ENCODE results near the gene S100A14. TPM values are rescaled to one million over a fixed set of nuclear protein-coding genes. Genes with fewer than 3 reads are reported as not detected.
A peak's percentile ranks its signal among the peaks of the same experiment; 100 is the strongest.

Gene S100A14
- total RNA-seq, 1 donor from 2014 or later, result 0.20 TPM

DNA sequence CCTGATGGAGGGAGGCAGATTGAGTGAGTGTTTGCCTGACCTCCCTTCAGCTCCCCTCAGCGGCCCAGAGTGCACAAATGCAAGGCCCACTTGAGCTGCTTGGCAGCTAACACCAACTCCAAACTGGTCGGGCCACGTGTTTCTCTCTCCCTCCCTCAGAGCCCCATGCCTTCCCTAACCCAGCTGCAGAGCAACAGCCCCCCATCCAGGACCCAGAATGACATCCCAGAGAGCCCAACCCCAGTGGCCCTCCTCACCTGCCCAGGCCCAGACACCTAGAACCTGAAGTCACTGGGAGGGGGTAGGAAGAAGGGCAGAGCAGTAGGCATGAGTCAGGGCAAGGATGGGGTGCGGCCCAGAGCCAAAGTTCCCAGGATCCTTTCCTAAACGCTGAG, 789 bp upstream of the S100A14 start:
- no peak for DNase-seq (ENCODE audit: low read depth, low spot score)

DNA sequence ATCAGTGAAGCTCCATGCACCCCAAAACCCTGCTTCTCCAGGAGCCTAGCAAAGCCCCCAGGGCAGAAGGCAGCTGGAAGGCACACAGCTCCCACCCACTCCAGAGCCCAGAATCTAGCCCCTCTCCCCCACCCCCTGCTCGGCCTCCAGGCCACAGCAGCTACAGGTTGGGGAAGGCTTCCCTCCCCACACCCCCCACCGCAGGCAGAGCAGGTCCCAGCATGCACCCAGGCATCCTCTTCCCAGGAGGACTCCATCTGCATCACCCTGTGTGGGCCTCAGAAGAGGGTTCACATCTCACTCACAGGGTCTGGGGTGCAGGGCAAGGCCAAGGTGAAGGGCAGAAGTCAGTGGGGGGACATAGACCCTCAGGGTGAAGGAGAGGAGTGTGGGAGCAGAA, 719 bp downstream of the S100A14 start:
- no peak for DNase-seq (ENCODE audit: low read depth, low spot score)

DNA sequence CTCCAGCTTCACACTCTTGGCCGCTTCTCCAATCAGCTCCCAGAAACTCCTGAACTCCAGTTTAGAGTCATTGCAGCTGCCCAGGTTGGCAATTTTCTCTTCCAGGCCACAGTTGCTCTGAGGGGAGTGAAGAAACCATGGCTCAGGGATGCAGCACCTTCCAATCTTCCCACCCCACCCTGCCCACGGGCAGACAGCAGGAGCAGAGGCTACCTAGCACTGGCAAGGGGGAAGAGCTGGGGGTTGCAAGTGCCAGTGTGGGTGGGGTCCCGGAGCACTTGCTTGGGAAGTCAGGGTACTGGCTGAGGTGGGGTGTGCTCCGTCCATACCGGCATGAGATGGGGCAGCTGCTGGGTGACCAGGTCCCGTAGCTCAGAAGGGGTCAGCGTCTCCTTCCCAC, 1.2 kb downstream of the S100A14 start:
- DNase-seq (ENCODE audit: low read depth, low spot score), result no peak

DNA sequence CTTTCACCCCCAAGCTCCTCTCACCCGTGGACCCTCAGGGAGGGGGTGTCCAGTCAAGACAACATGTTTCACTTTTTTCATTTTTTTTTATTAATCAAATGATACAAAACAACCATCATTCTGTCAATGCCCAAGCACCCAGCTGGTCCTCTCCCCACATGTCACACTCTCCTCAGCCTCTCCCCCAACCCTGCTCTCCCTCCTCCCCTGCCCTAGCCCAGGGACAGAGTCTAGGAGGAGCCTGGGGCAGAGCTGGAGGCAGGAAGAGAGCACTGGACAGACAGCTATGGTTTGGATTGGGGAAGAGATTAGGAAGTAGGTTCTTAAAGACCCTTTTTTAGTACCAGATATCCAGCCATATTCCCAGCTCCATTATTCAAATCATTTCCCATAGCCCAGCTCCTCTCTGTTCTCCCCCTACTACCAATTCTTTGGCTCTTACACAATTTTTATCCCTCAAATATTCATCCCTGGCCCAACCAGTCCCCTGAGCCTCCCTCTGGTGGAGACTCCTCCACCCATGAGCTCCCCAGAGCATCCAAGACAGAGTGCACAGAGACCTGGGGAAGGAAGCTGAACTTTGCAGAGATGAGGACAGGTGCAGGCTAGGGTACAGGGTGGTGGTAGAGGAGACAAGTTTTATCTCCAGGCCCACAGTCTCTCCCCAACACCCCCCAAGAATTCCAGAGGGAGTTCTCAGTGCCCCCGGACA, 1.8 kb downstream of the S100A14 start:
- DNase-seq (ENCODE audit: low read depth, low spot score), result no peak

DNA sequence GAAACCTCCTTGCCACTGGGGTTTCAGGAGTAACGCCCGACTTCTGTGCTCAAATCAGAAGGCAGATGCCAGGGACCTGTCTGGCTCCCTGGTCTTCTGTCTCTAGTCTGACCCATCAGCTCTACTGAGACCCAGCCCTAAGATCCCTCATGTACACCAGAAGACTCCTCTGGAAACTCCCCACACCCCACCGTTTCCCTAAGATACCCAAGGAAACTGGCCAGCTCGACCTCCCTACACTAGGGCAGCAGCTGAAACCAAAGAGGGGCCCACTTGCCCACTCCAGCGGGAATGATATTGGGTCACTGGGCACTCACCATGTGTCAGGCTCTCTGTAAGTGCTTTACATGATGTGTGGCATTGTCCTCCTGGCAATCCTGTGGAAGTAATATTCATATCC, 2.7 kb downstream of the S100A14 start:
- DNase-seq (ENCODE audit: low read depth, low spot score), result no peak

GRCh38 chr1:153612755-153613331, 3.3 kb downstream of the S100A14 start, which contains the start of gene S100A16:
S100A16 (minus strand) TSS chr1:153613137; CDS start chr1:153608151, 4,986 bp downstream.
- DNase-seq (ENCODE audit: low read depth, low spot score), result no peak

DNA sequence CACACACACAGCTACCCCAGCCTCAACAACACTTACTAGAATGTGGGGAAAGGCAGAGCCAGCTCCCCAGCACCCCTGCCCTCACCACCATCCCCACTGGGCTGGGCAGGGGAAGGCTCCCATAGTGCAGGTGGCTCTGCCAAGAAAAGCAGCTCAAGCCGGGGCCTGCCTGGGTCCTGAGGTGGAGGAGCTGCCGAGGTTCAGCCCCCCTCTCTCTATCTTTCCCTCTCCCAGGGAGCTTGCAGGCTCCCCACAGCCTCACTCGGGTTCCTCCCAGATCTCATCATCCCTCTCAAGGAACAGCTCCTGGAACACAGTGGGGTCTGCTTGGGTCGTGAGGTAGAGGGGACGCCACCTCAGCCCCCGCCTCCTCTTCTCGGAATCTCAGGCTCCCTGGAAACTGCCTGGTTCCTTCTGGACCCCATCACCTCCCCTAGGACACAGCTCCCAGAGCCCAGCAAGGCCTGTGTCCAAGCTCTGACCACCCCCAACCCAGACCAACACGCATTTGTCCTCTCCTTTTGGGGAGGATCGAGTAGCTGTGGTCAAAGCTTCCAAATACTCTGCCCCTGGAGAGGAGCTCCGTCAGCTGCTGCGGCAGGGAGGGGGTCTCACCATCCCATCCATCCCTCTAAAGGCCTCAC, 3.9 kb downstream of the S100A14 start:
- DNase-seq (ENCODE audit: low read depth, low spot score), result no peak

DNA sequence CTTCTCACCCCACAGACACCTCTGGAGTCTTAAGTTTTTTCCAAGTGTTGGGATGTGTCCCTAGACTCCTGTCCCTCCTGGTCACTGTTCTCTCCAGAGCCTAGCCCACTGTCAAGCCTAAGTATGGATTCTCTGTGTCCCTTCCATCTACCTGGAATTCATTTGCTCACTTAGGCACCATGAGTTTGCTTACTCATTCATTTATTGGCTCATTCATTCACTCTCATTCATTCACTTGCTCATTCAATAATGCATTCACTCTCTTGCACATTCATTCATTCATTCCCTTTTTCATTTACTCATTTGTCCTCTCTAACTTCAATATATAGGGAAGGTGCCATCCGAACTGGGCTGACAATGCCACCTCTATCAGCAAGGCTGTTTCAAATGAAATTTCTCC, 4.8 kb downstream of the S100A14 start:
- DNase-seq (ENCODE audit: low read depth, low spot score), result no peak

GRCh38 chr1:153610811-153611301, 5.3 kb downstream of the S100A14 start:
- DNase-seq (ENCODE audit: low read depth, low spot score), result no peak

- DNase-seq (ENCODE audit: low read depth, low spot score), result no peak
These were observed 5.8 kb downstream of the S100A14 start for GRCh38 chr1:153610334-153610733.

DNA sequence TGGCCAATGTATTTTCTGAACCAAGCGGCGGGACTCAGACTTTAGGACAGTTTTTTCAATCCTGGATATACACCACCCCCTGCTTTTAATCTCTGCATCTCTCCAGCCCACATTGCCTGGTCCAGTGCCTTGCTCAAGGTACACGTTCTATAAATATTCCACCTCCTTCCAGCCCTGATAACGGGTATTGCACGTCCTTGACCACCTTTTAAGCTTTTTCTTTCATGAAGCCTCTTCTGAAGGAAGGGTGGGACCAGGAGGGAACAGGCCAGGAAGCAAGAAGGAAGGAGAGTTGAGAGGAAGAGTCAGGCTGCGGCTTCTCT, 6.6 kb downstream of the S100A14 start:
- DNase-seq (ENCODE audit: low read depth, low spot score), result no peak

DNA sequence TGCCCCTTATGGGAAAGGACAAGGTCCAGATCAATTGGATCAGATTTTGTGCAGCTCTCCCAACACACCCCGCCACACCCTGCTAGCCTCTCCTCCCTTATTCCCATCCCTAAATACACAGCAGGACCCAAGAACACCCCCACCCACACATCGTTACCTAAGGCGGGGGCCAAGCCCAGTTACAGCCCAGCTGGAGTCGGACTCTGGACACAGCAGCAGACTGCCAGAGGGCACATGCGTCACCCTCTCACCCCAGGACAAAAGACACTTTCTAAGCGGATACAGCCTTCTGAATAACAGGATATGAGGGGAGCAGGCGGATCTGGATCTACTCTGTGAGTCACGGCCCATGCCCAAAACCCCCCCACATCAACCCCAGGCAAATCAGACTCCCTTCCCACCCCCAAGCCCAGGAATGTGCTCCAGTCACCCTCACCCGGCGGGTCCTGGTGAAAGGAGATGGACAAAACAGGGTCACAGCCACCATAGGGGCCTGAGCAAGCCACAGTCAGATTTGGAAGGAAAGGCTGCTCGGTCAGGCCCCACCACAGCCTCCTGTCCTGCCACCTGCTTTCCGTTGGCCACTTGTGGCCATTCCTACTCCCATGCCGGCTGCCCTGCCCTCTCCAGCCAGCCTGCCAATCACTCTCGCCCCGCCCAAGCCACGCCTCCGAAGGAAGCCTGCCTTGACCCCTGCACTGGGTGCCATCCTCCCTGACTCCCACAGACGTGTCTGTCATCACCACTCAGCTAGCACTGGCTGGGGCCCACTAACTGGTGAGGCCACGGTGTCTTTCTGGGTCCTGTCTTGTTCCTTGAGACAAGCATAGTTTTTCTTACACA, 7.2 kb downstream of the S100A14 start:
- DNase-seq (ENCODE audit: low read depth, low spot score), result peak; percentile 97

- no peak for DNase-seq (ENCODE audit: low read depth, low spot score)
These were observed 7.9 kb downstream of the S100A14 start for GRCh38 chr1:153608089-153608682.

DNA sequence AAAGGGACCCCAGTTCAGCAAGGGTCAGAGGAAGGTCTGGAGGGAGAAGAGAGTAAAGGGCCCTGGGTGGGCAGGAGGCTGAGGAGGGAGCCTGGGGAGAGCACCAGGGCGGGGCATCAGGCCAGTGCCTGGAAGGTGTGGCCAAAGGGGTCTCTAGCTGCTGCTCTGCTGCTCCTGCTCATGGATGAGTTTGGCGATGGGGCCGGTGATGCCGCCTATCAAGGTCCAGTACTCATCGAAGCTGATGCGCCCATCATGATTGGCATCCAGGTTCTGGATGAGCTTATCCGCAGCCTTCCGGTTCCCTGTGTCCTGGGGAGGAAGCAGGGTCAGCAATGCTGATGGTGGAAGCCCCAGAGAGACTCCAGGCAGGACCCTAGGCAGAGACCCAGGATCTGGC, 8.7 kb downstream of the S100A14 start:
- no peak for DNase-seq (ENCODE audit: low read depth, low spot score)

DNA sequence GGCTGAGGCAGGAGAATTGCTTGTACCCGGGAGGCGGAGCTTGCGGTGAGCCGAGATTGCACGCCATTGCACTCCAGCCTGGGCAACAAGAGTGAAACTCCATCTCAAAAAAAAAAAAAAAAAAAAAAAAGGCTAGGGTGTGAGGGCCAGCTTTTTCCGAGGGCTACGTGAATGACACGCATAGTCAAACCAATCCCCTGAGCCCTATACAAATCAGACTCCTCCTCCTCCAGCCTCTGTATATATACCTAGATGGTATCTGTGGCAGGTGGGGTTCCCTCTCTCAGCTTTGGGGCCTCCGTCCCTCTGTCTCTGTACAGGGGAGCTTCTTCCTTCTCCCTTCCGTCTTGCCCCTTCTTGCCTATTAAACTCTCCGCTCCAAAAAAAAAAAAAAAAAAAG, 9.9 kb downstream of the S100A14 start:
- no peak for DNase-seq (ENCODE audit: low read depth, low spot score)

DNA sequence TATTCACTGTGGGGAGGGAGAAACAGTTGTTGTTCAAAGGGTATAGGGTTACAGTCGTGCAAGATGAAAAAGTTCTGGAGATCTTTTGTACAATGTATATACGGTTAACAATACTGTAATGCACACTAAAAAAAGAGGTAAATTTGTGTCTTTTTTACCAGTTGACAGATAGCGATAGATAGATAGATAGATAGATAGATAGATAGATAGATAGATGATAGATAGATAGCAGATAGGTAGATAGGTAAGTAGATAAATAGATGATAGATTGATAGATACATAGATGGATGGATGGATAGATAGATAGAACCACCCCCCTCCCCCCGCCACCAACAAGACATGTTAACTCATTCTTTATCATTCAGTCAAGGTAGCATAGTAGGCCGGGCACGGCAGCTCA, 13.4 kb downstream of the S100A14 start:
- no peak for DNase-seq (ENCODE audit: low read depth, low spot score)

DNA sequence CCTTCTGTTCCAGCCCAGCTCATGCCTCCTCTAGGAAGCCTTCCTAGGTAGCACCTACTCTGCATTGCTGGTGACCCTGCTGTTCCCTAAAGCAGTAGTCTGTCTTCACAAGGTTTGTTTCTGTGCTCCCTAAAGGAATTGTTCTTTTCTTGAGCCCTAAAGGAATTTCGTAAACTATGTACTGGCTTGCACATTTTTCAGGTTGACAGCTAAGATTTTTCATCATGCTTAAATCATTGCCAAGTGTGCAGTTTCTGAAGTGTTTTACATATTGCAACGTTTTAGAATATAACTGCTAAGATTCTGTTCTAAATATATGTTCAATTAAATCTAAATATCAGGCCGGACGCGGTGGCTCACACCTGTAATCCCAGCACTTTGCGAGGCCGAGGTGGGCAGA, 16.3 kb downstream of the S100A14 start:
- DNase-seq (ENCODE audit: low read depth, low spot score), result no peak

DNA sequence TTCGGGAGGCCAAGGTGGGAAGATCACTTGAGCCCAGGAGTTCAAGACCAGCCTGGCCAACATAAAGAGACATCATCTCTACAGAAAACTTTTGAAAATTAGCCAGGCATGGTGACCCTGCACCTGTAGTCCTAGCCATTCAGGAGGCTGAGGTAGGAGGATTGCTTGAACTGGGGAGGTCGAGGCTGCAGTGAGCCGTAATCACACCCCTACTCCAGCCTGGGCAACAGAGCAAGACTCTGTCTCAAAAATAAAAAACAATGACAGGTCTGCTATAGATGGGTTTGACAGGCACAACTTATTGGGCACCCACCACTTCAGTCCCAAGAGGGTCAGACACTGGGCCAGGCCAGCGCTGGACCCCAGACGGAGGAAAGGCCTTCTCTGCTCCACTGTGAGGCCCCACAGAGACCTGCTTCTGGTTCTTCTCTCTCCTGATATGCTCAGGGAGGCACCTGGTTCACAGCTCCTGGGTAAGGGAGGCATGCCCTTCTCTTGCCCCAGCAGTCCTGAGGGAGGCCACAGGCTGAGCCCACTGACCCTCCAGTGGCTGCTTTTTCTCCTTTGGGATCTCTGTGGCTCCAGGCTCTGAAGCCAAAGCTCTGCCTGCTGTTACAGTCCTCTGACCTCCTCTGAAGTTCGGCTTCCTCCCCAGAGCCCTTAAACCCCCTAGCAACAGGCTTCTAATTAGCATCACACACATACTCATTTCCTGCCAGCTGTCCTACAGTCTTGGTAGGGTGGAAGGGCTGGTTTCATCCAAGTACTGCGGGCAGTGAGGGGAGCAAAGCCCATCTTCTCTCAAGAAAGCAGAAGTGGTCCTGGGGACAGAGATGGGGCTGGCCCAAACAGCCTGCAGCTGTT, 17.6 kb downstream of the S100A14 start:
- DNase-seq (ENCODE audit: low read depth, low spot score), result peak; percentile 75

DNA sequence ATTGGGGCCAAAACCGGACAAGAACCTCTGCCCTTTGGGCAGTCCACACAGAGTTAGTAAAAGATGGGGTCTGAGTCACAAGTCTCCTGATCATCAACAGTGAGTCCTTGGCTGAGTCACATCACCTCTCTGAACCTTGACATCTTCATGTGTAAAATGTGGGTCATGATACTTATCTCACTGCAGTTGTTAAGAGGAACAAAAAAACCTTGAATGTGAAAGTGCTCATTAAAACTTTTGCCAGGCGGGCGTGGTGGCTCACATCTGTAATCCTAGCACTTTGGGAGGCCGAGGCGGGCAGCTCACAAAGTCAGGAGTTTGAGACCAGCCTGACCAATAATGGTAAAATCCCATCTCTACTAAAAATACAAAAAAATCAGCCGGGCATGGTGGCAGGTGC, 18.9 kb downstream of the S100A14 start:
- DNase-seq (ENCODE audit: low read depth, low spot score), result no peak

DNA sequence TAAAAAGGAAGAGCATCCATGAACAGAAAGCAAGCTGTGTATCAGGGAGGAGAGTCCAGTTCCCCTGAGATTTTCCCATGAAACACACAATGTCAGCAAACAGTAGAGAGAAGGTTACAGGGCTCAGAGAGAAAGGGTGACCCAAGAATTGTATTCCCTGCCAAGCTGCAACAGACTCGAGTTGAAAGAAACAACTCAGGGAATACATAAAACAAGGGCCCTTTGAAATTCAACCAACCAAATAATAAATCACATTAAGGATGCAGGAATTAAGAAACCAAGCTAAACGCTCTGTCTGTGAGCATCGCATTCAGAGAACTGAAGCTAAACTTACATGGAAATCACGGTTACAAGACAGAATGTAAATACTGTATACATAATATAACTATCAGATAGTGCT, 23.4 kb downstream of the S100A14 start:
- DNase-seq (ENCODE audit: low read depth, low spot score), result no peak

- no peak for DNase-seq (ENCODE audit: low read depth, low spot score)
These were observed 27.6 kb downstream of the S100A14 start for GRCh38 chr1:153588482-153588881.

Data from pulmonary artery endothelial cell (primary cell).